Measurements from ENCODE around the gene WDR70.
"Not testable (repeated sequence)": the region's sequence is repeated elsewhere in the genome, so short reads cannot be mapped to it uniquely, and the experiment has no call there.

Gene WDR70

DNA sequence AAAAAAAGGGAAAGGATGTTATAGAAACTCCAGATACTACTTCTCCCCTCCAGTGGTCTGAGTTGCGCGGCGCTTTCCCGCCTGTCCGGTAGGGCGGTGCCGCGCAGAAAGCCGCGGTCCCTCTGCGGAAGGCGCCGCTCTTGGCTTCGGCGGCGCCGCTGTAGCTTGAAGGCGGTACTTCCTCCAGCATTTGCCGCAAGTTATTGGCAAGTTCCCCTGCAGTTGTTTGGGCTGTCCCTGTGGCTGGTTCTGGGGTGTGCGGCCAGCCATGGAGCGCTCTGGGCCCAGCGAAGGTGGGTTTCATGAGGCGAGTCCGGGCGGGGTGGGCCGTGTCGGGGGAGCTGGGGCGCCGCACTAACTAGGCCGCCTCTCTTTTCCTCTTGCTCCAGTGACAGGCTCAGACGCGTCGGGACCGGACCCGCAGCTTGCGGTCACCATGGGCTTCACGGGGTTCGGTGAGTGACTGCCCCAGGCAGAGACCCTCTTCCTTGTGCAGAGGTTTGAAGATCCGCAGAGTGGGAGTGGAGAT is at the start of gene WDR70:
Gene WDR70 (plus strand): TSS at position 219 of the 529 bp plus-strand sequence. CDS start 50 bp downstream, at position 269.
- DNase-seq, result peak; percentile 83 to 92

DNA sequence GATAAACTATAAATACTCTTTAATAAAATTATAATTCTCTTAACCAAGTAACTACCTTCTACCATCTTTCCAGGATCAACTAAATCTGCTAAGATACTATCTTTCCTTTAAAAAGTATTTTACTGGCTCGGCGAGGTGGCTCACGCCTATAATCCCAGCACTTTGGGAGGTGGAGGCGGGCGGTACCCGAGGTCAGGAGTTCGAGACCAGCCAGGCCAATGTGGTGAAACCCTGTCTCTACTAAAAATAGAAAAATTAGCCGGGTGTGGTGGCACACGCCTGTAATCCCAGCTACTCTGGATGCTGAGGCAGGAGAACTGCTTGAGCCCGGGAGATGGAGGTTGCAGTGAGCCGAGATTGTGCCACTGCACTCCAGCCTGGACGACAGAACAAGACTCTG is 44.4 kb upstream of the WDR70 start:
- not testable (repeated sequence) for DNase-seq

DNA sequence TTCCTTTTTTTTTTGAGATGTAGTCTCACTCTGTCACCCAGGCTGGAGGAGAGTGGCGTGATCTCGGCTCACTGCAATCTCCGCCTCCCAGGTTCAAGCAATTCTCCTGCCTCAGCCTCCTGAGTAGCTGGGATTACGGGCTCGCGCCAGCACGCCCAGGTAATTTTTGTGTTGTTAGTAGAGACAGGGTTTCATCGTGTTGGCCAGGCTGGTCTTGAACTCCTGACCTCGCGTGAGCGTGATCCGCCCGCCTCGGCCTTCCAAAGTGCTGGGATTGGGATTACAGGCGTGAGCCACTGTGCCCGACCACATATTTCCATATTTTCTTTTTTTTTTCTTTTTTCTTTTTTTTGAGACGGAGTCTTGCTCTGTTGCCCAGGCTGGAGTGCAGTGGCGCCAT is 36.4 kb upstream of the WDR70 start:
- not testable (repeated sequence) for DNase-seq

DNA sequence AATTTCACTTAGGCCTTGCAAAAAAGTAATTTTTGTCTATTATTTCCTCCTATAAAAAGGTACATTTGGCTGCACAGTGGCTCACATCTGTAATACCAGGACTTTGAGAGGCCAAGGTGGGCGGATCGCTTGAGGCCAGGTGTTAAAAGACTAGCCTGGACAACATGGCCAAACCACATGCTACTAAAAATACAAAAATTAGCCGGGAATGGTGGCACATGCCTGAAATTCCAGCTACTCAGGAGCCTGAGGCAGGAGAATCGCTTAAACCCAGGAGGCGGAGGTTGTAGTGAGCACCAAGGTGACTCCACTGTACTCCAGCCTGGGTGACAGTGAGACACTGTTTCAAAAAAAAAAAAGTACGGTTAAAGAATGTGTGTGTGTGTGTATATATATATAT is 24.0 kb upstream of the WDR70 start:
- DNase-seq, result no peak

DNA sequence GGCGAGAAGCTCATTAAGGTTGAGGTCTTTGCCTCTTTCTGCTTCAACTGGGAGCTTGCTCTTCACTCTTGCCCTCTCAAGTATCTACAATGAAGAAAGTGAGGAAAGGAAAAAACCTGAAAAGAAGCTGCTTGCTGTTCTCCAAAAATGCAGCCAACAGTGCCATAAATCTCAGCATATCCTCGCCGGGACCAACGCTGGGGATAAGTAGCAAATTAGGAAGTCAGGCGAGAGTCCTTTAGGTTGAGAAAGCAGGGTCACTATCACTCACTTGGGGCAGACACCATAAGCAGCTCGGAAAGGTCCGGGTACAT is 8.6 kb upstream of the WDR70 start:
- DNase-seq, result peak; percentile 32 to 56

DNA sequence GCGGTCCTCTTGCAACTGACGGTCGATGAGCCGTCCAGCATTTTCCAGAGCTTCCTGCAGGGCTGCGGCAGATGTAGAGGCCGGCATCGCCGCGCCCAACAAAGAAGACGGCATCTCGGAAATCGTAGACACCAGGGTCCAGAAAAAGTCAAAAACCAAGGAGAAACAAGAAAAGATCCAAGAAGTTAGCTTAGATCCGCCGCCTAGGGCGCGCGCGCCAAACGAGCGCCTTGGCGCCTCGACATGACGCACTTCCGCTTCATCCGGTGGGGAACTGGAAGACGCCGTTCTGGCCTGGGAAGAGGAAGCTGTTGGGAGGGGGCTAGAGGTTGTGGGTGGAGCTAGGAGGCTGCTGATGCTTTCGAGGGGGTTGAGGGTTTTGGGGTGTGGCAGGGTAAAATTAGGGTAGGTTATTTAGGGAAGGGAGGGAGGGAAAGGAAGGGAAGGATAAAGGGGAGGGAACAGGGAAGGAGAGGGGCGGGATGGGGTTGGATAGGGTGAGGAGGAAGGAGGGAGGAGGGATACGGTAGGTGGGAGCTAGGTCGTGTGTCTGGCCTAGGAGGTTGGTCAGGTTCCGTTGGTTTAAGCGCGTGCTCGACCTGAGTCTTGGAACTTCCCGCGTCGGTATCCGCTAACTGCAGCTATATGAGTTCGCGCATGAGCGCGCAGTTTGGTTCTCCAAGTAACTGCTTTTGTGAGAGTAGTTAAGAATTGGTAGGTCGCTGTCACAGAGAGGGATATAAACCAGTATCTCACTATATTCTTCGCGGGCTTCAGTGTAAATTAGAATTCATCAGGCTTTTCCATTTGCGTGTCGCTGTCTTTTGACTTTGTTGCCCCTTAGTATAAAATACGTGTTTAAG is 8.0 kb upstream of the WDR70 start, which contains the start of gene NUP155:
Gene NUP155 (minus strand): TSS at position 243 of the 863 bp plus-strand sequence. CDS start 129 bp downstream, at position 114.
- peak; percentile 97 to 98 for DNase-seq

DNA sequence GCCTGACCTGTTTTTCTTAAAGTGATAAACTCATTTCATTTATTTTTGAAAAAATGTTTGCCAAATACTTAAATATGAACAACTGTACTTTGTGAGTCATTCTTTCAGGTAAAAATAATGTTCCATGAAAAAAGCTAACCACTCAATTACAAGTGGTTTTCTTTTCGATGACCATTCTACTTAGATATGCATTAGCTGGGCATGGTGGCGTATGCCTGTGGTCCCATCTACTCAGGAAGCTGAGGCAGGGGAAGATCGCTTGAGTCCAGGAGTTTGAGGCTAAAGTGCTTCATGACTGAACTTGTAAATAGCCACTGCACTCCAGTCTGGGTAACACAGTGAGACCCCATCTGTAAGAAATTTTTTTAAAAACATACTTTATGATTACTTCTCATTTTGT is 4.0 kb upstream of the WDR70 start:
- no peak for DNase-seq

DNA sequence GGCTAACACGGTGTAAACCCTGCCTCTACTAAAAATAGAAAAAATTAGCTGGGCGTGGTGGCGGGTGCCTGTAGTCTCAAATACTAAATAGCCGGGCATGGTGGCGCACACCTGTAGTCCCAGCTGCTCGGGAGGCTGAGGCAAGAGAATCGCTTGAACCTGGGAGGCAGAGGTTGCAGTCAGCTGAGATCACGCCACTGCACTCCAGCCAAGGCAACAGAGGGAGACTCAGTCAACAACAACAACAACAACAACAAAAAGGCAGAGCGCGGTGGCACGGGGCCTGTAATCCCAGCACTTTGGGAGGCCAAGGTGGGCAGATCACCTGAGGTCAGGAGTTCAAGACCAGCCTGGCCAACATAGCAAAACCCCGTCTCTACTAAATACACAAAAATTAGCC is 1.1 kb upstream of the WDR70 start:
- not testable (repeated sequence) for DNase-seq

DNA sequence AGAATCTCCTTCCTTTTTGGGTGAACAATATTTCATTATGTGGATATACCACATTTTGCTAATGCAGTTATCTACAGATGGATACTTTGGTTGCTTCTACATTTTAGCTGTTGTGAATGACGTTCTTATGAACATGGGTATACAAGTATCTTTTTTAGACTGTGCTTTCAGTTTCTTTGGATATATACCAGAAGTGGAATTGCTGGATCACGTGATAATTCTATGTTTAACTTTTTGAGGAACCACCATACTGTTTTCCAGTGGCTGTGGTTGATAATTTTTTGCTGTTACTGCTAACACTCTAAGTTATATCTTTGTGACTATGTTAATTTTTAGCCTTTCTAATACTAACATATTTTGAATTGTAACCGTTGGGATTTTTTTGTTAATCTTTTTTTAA is 12.5 kb downstream of the WDR70 start:
- no peak for DNase-seq

DNA sequence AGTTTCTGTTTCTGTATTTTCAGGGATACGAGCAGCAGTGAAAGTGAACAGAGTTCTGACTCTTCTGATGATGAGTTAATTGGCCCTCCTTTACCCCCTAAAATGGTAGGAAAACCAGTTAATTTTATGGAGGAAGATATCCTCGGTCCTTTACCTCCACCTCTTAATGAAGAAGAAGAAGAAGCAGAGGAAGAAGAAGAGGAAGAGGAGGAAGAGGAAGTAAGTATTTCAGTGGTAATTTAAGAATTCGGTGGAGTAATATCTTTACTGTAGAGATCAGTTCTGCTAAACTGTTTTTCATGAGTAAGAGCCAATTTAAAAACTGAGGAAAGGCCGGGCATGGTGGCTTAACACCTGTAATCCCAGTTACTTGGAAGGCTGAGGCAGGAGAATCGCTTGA is 17.2 kb downstream of the WDR70 start:
- DNase-seq, result no peak

DNA sequence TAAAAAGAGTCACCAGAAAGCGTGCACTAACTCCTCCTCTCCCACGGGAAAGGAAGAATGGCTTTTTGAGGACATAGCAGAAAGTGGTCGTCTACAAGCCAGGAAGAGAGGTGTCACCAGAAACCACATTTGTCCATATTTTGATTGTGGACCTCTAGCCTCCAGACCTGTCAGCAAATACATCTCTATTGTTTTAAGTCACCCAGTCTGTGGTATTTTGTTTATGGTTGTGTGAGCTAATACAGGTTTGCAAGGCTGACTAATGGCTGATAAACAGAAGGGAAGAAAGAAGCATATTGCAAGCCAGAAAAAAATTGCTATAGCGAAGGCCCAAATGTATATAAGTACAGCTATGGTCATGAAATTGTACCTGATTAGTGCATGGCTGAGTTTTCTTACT is 21.4 kb downstream of the WDR70 start:
- no peak for DNase-seq

DNA sequence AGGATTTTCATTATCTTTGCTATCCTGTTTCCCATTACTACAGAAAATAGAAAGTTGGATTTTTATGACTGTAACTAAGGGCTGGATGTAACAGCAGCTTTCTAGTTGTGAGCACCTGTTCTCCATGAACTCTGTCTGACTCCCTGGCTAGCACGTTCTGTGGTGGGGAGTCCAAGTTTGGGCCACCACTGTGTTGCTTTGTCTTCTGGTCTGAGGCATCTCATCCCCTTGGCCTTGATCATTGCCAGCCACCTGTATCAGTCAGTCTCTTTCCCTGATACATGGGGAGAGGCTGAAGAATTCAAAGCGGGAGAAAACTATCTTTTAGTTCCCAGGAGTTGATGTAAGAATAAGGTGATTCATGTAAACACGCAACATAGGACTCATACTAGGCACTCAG is 33.4 kb downstream of the WDR70 start:
- DNase-seq, result no peak

DNA sequence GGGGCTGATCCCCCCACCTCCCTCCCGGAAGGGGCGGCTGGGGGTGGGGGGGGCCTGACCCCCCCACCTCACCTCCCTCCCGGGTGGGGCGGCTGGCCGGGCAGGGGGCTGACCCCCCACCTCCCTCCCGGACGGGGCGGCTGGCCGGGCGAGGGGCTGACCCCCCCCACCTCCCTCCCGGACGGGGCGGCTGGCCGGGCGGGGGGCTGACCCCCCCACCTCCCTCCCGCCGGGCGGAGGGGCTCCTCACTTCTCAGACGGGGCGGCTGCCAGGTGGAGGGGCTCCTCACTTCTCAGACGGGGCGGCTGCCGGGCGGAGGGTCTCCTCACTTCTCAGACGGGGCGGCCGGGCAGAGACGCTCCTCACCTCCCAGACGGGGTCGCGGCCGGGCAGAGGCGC is 36.3 kb downstream of the WDR70 start:
- not testable (repeated sequence) for DNase-seq

DNA sequence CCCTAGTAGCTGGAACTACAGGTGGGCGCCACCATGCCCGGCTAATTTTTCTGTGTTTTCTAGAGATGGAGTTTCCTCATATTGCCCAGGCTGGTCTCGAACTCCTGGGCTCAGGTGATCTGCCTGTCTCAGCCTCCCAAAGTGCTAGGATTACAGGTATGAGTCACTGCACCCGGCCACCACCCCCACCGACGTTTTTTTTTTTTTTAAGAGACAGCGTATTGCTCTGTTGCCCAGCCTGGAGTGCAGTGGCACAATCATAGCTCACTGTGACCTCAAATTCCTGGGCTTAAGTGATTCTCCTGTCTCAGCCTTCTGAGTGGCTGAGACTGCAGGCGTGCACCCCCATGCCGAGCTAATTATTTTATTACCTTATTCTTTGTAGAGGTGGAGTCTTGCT is 38.2 kb downstream of the WDR70 start:
- DNase-seq, result no peak

DNA sequence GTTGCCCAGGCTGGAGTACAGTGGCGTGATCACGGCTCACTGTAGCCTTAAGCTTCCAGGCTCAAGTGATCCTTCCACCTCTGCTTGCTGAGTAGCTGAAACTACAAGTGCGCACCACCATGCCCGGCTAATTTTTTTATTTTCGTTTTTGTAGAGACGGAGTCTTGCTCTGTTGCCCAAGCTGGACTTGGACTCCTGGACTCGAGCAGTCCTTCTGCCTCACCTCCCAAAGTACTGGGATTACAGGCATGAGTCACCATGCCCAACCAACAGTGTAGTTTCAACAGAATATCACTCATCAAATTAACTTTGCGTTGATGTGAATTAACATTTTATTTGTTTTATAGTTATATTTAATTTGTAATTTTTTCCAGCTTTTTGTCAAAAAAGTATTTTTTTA is 45.3 kb downstream of the WDR70 start:
- no peak for DNase-seq

DNA sequence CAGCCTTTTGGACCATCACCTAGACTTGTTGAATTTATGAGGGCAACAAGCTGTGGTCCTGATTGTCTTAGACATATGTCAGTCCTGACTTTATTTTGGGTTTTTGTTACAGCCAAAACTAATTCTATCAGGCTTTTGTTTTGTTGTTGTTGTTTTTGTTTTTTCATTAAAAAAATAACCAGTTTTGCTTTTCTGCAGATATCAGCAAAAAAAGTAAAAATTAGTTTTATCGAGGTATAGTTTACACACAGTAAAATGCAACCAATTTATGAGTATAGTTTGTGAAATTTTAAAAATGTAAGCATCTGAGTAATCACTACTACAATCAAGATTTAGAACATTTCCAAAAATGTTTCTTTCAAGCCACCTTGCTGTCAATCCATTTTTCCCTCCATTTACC is 48.9 kb downstream of the WDR70 start:
- no peak for DNase-seq

DNA sequence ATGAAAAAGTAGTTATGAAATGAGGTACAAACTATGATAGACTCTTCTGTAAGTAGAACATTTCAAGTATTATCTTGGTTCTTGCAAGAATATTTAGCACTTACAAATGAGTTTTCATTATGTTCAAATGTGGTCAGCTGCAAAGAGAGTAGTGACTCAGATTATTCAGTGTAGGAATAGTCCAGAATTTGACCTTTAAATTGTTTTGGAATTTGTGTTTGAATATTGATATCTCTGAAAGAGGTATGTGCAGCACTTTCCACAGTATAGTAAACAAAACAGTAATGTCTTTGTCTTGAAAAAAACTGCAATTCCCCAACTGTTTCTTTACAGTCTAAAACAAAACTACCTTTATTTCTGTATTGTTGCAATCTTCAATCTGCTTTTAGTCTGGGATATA is 56.1 kb downstream of the WDR70 start:
- DNase-seq, result no peak

DNA sequence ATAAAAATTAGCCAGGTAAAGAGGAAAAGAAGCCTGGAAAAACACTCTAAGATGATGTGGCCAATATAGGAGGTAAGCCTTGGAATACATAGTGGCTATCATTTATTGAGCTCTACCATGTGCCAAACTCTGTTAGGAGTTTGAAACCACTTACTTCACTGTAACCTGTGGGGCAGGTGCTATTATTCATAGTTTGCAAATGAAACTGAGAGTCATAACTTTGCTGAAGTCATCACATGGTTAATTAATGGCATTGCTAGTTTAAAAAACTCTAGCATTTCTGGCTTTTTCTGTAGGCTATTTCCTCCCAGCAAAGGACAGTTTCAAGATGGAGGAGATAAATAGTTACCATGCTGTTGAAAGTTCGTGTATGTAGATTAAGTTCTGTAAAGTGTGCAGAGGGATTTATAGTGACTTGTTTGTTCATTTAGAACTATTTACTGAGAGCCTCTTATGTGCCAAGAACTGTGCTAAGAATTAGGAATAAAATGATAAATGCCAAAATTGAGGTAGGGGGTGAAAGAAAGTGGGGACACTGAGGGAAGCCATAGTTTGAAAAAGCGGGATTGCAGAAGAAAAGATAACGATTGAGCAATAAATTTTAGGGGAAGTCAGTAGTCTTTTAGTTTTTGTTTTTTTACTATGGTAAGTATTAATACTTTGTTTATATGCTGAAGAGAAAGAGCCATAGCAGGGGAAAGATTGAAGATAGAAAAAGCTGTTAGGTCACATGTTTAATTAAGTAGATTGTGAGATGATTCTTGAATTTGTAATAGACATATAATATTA is 57.2 kb downstream of the WDR70 start:
- no peak for DNase-seq

DNA sequence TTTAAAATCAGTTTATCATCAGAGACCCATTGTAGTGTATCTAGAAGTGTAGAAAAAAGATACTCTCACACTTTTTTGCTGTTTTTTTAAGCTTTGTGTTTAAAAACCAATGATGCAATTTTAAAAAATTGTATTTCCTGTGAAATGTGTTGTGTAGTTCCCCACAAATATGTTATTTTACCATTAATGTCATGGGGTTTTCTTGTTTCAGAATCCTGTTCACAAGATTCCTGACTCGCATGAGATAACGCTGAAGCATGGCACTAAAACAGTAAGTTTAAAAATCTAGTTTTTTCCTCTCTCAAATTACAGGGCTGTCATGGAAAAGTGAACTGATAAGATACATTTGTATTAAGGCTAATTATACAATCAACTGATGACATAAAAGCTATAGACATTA is 58.6 kb downstream of the WDR70 start:
- DNase-seq, result no peak

DNA sequence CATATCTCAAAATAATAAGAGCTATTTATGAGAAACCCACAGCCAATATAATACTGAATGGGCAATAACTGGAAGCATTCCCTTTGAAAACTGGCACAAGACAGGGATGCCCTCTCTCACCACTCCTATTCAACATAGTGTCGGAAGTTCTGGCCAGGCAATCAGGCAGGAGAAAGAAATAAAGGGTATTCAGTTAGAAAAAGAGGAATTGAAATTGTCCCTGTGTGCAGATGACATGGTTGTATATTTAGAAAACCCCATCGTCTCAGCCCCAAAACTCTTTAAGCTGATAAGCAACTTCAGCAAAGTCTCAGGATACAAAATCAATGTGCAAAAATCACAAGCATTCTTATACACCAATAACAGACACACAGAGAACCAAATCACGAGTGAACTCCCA is 66.7 kb downstream of the WDR70 start:
- not testable (repeated sequence) for DNase-seq

DNA sequence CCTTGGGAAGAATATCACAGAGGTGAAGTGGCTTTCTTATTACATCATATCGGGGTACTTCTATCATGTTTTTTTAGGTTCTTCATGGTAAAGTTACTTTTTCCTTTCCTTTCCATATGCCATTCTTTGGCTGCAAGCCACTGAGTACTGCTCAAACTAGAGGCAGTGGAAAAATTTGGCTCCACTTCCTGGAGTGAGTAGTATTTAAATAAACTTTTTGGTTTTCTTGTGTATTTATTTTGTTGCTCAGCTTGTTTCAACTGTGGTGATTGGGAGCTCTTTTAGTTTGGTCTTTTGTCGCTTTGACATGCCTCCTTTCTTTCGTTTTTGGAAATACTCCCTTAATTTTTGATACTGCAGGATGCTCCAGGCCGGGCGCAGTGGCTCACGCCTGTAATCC is 69.8 kb downstream of the WDR70 start:
- no peak for DNase-seq

DNA sequence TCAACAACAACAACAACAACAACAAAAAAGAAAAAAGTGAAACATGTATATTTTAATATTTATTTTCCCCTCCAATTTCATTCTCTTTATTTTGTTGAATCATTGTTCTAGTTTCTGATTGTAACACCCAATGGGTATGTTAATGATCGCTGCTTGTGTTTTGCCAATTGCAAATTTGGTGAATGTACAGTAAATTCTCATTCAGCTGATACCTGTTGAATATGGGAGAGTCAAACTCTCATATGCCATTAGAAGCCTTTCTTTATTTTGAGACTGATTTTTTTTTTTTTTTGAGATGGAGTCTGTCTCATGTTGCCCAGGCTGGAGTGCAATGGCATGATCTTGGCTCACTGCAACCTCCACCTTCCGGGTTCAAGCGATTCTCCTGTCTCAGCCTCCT is 72.9 kb downstream of the WDR70 start:
- DNase-seq, result not testable (repeated sequence)

DNA sequence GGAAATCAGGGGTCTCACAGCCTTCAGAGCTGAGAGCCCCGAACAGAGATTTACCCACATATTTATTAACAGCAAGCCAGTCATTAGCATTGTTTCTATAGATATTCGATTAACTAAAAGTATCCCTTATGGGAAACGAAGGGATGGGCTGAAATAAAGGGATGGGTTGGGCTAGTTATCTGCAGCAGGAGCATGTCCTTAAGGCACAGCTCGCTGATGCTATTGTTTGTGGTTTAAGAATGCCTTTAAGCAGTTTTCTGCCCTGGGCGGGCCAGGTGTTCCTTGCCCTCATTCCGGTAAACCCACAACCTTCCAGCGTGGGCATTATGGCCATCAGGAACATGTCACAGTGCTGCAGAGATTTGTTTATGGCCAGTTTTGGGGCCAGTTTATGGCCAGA is 74.1 kb downstream of the WDR70 start:
- not testable (repeated sequence) for DNase-seq
